PC-9 (cell line): ENCODE results near the gene KLHDC7B.

Experiments used
- EZH2 ChIP-seq: fragments of 200-600 bp; sonication (generic); IDR thresholded peaks from 2 replicates; pipeline ENCODE4 v1.8.0; 2017; ENCODE audit warnings: antibody characterized with exemption, low read depth
- TF ChIP-seq, protein P1 (sequence below): fragments of 200-600 bp; sonication (generic); conservative IDR thresholded peaks from 2 replicates; pipeline ENCODE4 v1.6.1; 2017; ENCODE audit warnings: mixed run types, antibody characterized with exemption, mild to moderate bottlenecking, moderate library complexity

DNA sequence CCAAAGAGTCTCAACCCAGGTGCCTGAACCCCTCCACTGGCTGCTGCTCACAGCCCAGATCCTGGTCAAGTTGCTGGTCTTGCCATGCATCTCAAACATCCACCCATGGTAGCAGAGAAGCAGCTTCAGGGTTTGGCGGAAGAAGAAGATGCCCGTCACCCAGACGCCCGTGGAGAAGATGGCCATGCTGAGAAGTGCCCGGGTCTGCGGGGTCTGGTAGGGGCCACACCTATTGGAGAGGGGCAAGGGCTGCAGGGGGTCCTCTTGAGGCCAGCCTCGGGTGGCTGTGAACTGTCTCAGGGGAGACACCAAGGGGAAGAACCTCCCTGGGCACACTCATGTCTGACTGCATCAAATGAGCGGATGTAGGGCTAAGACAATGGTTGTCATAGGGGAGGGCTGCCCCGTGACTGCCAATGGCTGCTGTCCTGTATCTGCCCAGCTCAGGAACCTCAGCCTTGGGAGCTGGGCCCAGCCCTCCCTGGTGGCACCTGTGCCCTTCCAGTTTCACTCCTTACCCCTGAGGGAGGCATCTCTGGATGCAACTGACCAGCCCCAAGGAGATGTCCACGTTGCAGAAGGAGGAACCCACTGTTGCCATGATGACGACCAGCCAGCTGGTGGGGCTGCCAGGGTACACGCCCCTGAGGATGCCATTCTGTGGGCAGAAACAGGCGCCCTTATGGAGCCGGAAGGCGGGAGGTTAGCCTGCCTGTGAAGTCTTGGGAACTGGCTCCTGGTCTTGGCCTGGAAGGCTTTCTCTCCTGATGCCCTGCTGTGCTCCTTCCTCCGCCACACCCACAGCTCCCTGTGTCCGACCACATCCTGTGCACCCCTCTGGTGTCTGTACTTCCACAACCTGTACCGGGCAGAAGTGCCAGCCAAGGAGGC, 31.4 kb downstream of the KLHDC7B start:
- TF ChIP-seq, protein P1, sequence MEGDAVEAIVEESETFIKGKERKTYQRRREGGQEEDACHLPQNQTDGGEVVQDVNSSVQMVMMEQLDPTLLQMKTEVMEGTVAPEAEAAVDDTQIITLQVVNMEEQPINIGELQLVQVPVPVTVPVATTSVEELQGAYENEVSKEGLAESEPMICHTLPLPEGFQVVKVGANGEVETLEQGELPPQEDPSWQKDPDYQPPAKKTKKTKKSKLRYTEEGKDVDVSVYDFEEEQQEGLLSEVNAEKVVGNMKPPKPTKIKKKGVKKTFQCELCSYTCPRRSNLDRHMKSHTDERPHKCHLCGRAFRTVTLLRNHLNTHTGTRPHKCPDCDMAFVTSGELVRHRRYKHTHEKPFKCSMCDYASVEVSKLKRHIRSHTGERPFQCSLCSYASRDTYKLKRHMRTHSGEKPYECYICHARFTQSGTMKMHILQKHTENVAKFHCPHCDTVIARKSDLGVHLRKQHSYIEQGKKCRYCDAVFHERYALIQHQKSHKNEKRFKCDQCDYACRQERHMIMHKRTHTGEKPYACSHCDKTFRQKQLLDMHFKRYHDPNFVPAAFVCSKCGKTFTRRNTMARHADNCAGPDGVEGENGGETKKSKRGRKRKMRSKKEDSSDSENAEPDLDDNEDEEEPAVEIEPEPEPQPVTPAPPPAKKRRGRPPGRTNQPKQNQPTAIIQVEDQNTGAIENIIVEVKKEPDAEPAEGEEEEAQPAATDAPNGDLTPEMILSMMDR, result no peak
- TF ChIP-seq EZH2, result no peak
